ENCODE results near the gene MACROD2.
"Not testable (repeated sequence)": the region's sequence is repeated elsewhere in the genome, so short reads cannot be mapped to it uniquely, and the experiment has no call there.

MACROD2 gene

GRCh38 chr20:15336536-15336935 lies 1341.2 kb downstream of the MACROD2 start:
- DNase-seq, result no peak

- no peak for DNase-seq
These were observed 1343.9 kb downstream of the MACROD2 start for GRCh38 chr20:15339264-15339663.

- DNase-seq, result no peak
These were observed 1347.7 kb downstream of the MACROD2 start for GRCh38 chr20:15342991-15343523.

DNA sequence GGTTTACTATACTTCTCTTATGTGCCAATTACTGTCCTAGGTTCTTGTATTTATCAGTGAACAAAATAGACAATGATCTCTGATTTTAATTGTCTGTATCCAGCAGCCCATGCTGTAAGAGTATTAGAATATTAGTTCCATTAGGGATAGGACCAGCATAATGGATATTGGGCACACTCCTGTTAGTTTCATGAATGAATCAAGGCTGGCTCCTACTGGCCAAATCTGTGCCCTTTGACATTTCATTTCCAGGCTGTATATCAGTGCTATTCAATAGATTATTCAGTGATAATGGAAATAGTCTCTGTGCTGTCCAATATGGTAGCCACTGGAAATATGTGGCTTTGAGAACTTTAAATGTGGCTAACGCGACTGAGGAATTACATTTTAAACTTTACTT lies 1350.0 kb downstream of the MACROD2 start:
- DNase-seq, result no peak

DNA sequence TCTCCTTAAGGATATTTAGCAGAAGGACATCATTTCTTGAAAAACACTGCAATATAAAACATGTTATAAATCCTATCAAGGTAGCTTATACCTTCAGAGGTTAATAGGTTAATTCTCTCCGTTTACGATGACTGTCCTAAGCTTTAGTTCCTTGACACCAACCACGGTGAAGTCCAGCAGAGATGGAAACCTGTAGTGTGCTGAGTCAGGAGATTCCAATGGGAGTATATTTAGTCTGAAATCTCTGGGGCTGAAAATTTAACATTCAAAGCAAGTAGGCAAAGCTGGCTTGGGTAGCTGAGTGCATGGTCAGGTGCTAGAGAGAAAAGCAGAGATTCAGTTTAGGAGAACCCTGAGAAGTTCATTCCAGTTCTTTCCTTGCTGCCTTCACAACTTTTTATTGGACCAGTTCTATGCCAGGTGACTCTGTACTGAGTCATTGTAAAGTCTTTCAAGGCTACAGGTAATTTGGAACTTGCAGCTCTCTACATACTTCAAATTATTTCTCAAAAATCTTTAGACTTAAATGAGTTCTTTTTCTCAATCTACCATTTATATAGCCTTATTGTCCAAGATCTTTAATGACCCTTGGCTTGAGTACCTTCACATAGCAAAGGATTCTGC lies 1351.5 kb downstream of the MACROD2 start:
- no peak for DNase-seq

DNA sequence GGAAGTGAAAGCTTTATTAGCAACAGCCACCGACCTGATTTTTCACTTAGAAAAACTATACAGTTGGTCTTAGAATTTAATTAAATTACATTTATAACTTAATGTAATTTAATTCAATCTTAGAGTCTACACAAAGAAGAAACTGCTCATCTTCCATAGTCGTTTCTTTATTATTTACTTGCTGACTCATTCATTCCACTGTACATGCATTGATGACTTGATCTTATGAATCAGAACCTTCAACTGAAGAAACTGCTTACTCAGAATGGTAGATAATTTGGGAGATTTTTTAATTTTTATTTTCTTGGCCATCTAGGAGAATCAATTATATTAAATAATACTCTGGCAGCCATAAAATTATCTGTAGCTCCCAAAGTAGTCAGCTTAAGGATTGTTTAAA lies 1363.7 kb downstream of the MACROD2 start:
- no peak for DNase-seq

GRCh38 chr20:15362849-15363248 lies 1367.5 kb downstream of the MACROD2 start:
- DNase-seq, result no peak

DNA sequence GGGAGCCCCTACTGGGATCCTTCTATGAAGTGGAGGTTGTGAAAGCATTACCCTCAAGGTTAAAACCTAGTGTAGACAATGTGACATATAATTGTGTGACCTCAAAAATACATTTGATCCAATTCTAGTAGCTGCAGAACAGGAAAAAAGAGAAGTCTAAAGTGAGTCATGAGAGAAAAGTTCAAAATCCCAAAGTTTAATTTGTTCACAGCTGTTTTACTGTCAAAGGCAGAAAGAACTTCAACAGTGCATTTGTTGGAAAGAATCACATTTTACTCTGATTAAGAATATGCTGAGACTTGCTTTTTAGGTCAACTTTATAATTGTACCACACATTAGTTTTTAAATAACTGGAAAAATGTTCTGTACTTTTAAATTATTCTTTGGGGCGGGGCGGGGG lies 1369.5 kb downstream of the MACROD2 start:
- DNase-seq, result no peak

DNA sequence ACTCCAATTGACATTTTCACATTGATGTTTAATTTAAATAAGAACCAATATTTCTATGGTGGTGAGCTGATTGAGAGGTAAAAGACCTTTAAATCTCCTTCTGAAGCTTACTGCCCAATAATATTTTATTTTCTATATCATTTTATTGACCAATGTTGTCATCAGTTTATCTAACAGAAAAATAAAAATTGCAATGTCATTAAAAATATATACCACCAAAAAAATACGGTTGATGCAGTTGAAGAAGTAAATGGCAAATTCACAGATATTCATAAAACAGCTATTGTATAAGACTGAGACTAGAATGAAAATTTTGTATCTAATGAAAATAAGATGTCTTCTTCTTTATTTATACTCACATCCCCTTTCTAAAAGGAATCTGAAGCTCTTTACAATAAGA lies 1375.1 kb downstream of the MACROD2 start:
- no peak for DNase-seq

GRCh38 chr20:15374682-15375081 lies 1379.4 kb downstream of the MACROD2 start:
- DNase-seq, result no peak

GRCh38 chr20:15375836-15376235 lies 1380.5 kb downstream of the MACROD2 start:
- no peak for DNase-seq

GRCh38 chr20:15377603-15378002 lies 1382.3 kb downstream of the MACROD2 start:
- DNase-seq, result not testable (repeated sequence)

DNA sequence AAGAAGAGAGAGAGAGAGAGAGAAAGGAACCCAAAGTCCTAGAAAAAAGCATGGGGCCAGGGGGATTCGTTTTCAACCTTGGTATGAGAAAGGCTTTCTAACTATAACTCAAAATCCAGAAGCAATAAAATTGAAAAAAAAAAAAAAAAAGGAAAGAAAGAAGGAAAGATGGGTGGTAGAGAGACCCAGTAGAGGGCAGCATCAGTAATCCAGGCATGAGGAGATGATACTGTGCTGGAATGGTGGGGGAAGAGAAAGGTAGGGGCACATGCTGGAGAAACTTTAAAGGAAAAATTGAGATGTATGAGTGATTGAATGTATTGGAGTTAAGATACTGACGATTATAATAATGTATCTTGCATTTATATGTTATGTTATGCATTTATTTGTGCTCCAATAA lies 1382.8 kb downstream of the MACROD2 start:
- no peak for DNase-seq

- no peak for DNase-seq
These were observed 1384.5 kb downstream of the MACROD2 start for GRCh38 chr20:15379681-15380296.

- no peak for DNase-seq
These were observed 1385.5 kb downstream of the MACROD2 start for GRCh38 chr20:15380770-15381169.

DNA sequence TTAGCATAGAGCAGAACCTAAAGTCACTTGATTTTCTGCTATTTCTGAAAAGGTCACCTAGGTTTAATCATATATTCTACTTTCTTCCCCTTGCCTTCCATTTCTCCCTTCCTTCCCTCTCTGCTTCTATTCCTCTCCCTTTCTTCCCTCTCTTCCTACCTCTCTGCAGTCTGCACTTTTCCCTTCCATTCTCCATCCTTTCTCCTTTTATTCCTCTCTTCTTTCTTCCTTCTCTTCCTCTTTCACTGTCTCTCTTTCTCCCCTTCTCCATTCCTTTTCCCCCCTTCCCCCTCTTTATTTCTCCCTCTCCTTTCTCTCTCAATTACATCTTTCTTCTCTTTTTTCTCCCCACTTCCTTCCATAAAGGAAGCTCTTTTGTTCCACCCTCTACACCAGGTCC lies 1391.9 kb downstream of the MACROD2 start:
- DNase-seq, result no peak

- no peak for DNase-seq
These were observed 1400.1 kb downstream of the MACROD2 start for GRCh38 chr20:15395457-15395856.

DNA sequence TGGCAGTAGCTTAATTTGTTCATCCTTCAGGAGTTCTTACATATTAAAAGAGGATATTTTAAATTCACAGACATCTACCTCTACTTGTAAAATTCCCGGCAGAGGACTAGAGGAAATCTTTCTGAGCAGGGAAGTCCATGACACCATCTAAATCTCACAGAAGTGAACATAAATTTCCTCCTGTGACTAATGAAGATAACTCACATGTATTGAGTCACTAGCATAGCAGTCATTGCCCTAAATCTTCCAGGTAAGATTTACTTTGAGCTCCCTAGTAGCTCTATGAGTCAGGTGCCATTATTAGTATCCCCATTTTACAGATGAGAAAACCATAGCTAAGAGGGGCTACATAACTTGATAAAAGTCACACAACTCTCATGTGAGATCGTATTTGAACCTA lies 1400.7 kb downstream of the MACROD2 start:
- DNase-seq, result no peak

- no peak for DNase-seq
These were observed 1401.6 kb downstream of the MACROD2 start for GRCh38 chr20:15396900-15397299.

DNA sequence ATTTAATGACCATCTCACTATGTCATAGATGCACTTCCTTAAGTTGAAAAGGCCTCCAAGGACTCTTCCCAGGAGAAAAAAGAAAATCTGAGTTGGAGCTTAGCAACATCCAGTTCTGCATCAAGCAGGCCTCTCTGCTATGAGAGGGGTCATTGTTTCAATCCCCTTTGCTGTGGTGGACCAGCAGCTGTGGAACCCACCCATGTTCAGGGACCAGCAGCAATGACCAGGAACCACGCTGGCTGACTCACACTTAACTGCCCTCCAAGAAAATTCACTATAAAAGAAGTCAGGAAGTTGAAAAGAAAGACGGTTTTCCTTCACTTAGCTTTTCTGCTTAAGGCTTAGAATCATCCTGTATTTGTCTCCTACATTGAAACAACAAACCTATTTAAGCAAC lies 1404.5 kb downstream of the MACROD2 start:
- DNase-seq, result no peak

- DNase-seq, result no peak
These were observed 1410.8 kb downstream of the MACROD2 start for GRCh38 chr20:15406072-15406471.

DNA sequence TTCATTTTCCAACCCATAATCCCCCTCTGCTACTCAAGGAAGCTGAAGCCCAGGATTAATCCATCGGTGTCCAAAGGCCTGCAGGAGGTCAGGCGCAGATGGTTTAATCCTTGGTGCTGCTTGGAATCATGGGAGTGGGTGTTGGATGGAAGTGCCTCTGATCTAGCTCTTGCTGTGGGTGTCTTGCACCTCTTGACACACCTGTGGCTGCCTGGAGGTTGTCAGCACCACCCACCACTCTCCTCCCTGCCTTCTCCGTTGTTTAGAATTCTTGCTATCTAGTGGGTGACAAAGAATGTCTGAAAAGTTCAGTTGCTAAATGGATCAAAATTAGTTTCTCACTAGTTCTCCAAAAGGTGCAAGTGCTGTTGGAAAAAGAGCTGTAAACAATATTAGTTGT lies 1416.5 kb downstream of the MACROD2 start:
- no peak for DNase-seq

GRCh38 chr20:15415908-15416307 lies 1420.6 kb downstream of the MACROD2 start:
- DNase-seq, result no peak

DNA sequence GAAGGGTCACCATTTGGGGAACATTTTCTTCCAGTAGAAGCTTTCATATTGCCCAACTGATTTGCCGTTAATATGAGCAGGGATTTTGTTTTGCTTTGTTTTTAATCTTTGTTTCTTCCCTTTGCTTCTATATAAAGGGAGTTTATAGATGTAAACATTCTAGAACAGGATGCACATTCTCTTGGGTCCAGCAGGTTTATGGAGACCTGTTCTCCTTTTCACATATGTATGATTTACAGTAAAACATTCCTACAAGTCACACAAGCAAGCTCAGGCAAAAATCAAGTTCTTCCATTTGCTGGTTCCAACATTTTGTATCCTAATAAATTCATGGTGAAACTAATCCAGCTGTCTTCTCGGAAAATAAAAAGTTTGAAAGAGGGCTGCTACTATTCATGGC lies 1424.5 kb downstream of the MACROD2 start:
- DNase-seq, result no peak

- DNase-seq, result no peak
These were observed 1427.7 kb downstream of the MACROD2 start for GRCh38 chr20:15422966-15423365.

Measured in effector CD8-positive, alpha-beta T cell (primary cell).